HG03521 (cell line): ENCODE measurements around the gene SLC6A17.

ENCODE experiments used
- ATAC-seq: cut with Tn5 transposase; IDR thresholded peaks from one replicate; pipeline ENCODE4 v1.9.1; 2021; ENCODE audit warnings: mild to moderate bottlenecking, moderate library complexity; ENCODE audit not compliant: unreplicated experiment

The SLC6A17 gene

GRCh38 chr1:110150330-110151174 is at the start of gene SLC6A17:
TSS of gene SLC6A17 (plus strand) at chr1:110150494. CDS start at chr1:110166930, 16,436 bp downstream.
- ATAC-seq = no peak

GRCh38 chr1:110102081-110102480 is 48.2 kb upstream of the SLC6A17 start:
- no peak for ATAC-seq

GRCh38 chr1:110106013-110106941 is 44.0 kb upstream of the SLC6A17 start:
- peak; percentile 51 for ATAC-seq

GRCh38 chr1:110107867-110108469 is 42.3 kb upstream of the SLC6A17 start:
- ATAC-seq = no peak

GRCh38 chr1:110111081-110111480 is 39.2 kb upstream of the SLC6A17 start:
- ATAC-seq = no peak

DNA sequence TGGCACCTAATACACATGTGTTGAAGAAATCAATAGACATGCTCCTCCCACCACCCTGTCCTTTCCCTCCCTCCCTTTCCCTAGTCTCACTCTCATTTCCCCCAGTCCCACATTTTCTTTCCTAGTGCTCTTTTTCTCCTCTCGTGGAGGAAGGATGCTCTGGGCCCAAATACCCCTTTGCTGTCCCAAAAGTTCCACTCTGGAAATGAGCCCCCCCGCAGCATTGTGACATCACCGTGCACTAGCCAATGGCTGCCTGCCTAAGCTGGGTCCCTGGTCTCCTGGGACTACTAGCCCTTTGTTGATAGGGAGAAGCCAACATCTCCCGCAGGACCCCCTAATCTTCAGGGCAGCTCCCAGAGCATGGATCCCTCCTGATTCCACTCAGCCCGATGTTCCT is 38.2 kb upstream of the SLC6A17 start, which contains the start of gene UBL4B:
UBL4B (plus strand) TSS at position 301 of the 400 bp plus-strand sequence; CDS start at position 393, 92 bp downstream.
- no peak for ATAC-seq

- ATAC-seq = no peak
These were observed 37.6 kb upstream of the SLC6A17 start for GRCh38 chr1:110112656-110113055.

- no peak for ATAC-seq
These were observed 36.7 kb upstream of the SLC6A17 start for GRCh38 chr1:110113551-110113950.

GRCh38 chr1:110114173-110114572 is 36.1 kb upstream of the SLC6A17 start:
- ATAC-seq = no peak

DNA sequence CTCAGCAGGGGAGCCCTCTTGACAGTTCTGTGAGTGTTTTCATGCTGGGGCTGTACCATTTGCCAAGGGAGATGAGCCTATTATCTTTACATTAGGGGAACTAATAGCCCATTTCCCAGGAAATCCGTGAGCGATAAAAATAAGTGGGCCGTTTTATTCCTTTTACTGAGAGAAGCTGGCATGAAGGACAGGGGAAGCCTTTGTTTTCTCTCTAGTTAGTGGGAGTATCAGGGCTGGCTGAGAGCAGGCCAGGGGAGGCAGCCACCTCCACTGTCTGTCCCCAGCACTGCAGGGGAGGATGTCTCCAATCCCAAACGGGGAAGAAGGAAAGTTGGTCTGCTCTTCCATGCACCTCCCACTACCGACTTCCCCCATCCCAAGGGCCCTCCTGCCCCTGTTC is 35.5 kb upstream of the SLC6A17 start:
- ATAC-seq = no peak

- ATAC-seq = no peak
These were observed 31.5 kb upstream of the SLC6A17 start for GRCh38 chr1:110118636-110119396.

- no peak for ATAC-seq
These were observed 30.5 kb upstream of the SLC6A17 start for GRCh38 chr1:110119843-110120242.

- no peak for ATAC-seq
These were observed 29.2 kb upstream of the SLC6A17 start for GRCh38 chr1:110120960-110121561.

- ATAC-seq = no peak
These were observed 27.1 kb upstream of the SLC6A17 start for GRCh38 chr1:110123224-110123623.

DNA sequence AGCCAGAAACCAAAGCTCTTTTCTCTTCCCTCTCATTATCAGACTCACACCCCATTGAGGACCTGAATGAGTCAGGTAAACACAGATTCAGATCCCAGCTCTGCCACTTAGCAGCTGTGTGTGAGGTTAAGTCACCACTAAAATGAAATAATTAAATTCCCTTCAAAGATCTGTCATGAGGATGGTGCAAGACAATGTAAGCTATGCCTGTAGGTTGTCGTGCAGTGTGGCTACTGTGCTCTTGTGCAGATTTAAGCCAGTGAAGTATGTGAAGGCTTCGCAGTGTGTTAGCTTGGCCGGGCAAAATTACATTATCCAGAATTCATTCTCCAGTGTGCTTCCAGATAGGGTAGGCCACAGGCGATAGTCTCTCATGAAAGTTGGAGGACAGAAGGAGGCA is 24.5 kb upstream of the SLC6A17 start:
- no peak for ATAC-seq

DNA sequence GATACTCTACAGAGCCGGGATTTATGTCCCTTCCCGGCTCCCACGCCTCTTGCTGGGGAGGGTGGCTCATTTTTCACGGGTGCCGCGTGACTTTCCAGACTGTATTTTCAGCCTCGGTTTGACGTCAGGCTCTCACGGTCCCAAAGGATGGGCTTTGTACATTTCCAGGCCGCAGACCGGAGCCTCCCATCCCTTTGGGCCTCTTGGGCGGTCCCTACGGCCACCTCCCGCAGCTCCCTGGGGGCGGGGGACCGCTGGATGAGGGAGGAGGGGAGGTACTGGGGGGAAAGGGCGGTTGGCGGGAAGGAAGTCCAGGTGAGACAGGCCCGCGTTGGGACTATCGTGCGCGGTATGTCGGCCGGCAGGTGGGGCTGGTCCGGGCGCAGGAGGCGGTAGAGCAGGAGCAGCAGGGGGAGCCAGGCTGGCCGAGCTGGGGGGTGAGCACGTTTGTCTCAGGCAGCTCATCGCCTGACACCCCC is 20.1 kb upstream of the SLC6A17 start:
- no peak for ATAC-seq

DNA sequence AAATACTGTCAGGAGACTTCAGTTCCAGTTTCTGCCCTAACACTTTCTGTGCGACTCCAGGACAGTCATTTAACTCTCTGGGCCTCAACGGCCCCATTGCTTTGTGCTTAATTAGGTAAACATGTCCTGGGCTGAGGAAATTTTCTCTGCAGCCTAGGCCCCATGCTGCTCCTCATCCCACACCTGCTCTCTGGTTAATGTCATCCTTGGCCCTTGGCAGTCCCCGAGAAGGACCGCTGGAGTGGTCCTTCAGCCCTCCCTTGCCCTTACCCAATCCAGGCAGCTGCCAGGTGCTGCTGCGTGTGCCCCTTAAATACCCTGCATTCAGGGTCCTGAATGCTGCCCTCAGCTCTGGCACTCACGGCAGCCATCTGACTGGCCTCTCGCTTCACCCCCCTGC is 19.3 kb upstream of the SLC6A17 start:
- no peak for ATAC-seq

DNA sequence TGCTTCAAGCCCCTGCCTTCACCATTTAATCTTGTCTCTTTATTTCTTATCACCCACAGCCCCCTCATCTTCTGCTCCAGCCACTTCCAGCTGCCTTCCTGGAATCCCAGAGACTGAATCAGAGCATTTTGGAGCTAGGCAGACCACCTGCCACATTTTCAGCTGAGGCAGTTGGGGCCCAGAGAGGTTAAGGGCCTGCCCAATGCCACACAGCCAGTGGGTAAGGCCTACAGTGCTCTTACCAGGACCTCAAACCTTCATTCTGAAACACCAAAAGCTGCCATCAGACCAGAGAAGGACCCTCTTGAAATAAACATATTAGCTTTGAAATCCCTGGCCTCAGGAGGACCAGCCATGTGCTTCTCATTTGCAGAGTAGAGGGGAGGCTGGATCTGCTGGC is 17.6 kb upstream of the SLC6A17 start:
- no peak for ATAC-seq

GRCh38 chr1:110133436-110133835 is 16.9 kb upstream of the SLC6A17 start:
- ATAC-seq = no peak

GRCh38 chr1:110134050-110134595 is 16.2 kb upstream of the SLC6A17 start:
- ATAC-seq = no peak
